Right renal pelvis (tissue), 4 donors: Measurements from ENCODE around the gene DYNC2H1. TPM values are rescaled to one million over a fixed set of nuclear protein-coding genes. Genes with fewer than 3 reads are reported as not detected.
A peak's percentile ranks its signal among the peaks of the same experiment; 100 is the strongest.

ENCODE experiments used
- DNase-seq, 4 donors: peaks; one replicate each; pipeline ENCODE4 v3.0.0-alpha.2; 2013; ENCODE audit warnings: low read depth in 4 of 4, low spot score in 3 of 4, missing footprints in 1 of 4
- polyA plus RNA-seq, 4 donors: library from polyadenylated mRNA; unstranded; fragments of 120-200 nt; gene quantifications; one replicate each; pipeline ENCODE4 v1.2.1, GENCODE V29; 2013; ENCODE audit not compliant: insufficient read length in 4 of 4

DYNC2H1 gene
- polyA plus RNA-seq, 4 donors: 37.9 to 42.5 (median 40.8) TPM

DNA sequence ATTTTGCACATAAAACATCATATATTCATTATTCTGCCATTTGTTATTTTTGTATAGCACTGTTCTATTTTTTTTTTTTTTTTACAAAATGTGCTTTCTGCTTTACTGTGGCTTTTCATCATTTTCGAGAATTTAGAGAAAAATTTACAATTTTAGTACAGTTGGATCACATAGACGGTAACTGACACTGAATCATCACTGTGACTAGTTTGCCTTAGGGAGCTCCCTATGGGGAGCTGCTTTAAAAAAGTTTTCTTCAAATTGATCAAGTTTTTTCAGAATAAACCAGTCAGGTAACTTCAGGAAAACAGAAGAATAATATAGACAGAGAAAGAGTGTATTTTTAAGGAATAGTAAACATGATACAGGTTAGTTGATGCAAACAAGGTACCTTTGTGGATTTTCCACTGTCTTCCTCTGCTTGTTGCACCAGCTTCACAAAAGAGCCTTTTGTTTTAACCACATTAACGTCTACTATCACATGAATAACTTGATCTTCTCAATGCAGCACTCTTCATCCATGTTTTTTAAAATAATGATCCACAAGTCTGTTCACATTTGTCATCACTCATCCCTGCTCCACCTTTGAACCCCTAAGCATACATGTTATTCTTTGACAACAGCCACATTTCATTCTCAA is 327.0 kb downstream of the DYNC2H1 start:
- DNase-seq: no peak

DNA sequence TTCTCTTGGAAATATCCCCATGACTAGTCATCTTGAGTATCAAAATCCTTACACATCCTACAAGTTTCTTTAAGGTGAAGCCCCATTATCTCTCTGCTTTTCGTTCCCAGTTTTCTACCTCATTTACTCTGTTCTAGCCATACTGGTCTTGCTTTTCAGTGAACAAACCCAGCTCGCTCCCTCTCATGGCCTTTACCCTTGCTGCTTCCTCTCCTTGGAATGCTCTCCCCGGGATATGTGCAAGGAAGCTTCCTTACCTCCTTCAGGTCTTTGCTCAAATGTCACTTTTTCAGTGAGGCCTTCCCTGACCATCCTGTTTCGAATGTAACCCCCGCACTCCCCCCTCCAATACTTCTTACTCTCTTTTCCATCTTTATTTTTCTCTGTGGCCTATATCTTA is 331.8 kb downstream of the DYNC2H1 start:
- no peak for DNase-seq

DNA sequence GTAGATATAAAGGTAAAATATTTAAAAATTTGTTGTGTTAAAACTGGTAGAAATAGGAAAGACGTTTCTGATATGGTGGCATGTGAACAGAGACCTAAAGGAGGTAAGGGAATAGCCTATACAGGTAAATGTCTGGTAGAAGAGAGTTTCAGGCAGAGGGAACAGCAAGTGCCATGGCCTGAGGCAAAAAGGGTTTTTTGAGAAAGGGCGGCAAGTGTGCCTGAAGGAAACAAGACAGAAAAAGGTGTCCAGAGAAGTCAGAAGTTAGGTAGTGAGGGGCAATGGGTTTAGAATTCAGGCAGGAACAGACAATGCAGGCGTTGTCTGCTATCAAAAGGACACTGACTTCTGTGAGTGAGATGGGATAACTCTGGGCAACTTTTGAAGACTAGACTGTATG is 339.7 kb downstream of the DYNC2H1 start:
- no peak for DNase-seq

DNA sequence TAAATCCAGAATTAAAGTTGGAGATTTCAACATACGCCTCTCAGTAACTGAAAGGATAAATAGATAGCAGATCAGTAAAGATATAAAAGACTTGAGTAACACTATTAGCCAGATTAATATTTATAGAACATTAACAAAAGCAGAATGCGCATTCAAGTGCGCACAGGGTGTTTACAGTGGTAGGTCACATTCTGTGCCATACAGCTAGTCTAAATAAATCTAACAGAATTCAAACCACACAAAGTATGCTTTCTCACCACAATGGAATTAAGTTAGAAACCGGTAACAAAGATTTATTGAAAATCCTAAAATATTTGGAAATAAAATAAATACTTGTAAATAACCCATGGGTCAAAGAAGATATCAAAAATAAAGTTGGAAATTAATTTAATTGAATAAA is 341.0 kb downstream of the DYNC2H1 start:
- DNase-seq: no peak

DNA sequence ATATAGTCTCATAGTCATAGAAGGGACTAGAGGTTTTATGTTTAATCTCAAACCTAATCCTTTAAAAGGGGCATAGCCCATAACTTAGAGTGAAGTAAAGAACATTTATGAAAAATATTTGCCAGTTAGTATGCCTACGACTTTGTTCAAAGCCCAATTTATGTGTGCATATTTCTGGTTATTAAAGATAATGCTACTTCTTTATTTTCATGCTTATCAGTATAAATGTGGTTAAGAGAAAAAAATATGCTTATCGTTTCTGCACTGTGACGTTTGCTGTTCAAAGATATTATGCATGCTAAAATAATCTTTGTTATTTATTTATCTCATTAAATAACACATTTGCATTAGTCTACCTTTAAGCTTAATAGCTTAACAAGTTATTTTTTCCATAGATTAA is 343.9 kb downstream of the DYNC2H1 start:
- DNase-seq: no peak

DNA sequence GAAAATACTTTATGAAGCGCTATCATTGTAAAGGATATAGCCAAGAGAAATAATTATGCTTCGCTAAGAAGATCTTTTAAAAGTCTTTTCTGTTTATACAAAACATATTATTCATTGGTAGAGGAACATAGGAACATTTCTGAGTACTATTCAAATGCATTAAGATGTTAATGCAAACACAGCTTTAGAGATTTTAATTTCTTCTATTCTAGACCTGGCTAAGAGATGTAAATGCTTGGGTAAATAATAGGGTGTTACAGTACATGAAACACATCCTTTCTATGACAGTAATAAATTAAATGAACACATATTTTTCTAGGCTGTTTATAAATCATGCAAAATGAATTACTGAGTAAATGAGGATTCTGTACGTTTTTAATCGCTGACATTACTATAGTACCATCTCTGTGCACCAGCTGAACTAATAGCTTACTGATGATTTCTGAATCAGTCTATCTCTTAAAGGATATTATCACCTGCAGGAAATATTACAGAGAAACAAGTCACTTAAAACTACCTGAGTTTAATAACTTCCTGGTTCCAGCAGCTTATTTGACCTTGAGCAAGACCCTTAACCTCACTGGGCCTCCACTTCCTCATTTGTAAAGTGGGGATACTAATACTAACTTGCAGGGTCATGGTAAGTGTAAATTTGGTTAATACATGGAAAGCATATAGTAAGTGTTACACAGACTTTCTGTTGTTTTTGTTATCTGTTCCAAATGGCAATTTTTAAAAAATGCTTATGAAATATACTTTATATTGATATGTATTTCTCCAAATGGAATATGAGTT is 344.9 kb downstream of the DYNC2H1 start:
- DNase-seq: no peak

DNA sequence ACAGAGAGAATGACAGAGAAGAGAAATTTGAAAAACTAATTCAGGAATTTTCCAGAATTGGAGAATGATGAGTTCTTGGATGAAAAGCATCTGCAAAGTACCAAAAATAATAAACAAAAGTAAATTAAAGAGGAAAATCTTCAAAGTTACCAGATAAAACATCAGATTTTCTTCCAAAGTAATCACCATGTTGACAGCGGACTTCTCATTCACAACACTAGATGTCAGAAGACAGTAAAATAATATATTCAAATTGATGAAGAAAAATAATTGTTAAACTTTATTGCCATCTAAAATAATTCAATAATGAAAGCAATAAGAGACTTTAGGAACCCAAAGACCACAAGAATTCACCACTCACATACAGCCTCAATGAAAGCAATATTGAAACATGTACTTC is 355.2 kb downstream of the DYNC2H1 start:
- no peak for DNase-seq

DNA sequence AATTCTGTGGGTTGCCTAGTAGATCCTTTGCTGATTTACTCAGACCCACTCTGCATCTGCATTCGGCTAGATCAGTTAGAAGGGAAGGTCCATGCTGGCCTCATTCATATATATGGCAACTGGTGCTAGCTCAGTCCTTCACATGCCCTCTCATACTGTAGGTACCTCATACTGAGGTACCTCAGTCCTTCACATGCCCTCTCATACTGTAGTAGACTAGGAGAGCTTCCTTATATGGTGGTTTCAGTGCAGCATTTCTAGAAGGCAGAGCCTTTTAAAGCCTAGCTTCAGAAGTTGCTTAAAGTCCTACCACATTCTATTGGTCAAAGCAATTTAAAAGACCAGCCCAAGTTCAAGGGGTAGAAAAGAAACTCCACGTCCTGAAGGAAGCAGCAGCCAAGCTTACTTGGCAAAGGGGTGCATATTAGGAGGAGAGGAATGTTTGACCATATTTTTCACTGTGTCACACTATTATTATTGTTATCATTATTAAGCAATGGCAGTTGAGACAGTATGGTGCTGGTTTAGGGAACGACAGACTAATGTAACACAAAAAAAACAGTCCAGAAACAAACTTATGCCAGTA is 356.4 kb downstream of the DYNC2H1 start:
- DNase-seq: no peak

DNA sequence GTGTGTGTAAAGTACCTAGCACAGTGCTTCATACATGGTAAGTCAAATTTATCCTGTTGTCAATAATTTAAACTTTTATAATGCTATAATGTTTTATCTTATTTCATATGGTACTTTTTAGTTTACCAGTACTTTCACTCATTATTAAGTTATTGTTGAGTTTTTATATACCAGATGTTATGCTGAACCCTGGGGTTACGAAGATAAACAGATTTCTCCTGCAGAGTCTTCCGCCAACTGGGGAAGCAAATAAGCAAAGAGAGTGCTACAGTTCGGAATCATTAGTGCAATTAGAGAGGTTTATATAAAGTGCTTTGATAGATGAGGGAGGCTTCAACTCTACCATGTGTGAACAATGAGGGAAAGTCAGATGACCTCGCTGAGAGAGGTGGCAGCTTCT is 362.3 kb downstream of the DYNC2H1 start:
- no peak for DNase-seq

DNA sequence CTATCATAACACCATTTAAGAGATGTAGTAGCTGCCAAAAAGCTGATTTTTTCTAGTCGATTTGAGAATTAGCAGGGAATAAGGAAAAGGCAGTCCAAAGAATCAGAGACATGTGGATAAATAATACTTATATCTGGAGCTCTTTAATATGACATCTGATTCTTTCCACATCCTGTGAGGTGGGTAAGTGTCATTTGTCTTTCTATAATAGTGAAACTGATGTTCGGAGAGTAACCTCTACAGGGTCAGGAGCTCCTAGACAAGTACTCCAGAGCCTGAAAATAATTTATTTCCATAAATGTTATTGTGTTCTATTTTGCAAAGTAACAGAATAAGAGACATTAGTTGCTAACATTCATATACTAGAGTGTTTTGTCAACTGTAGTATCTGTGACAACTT is 367.6 kb downstream of the DYNC2H1 start:
- DNase-seq: no peak

DNA sequence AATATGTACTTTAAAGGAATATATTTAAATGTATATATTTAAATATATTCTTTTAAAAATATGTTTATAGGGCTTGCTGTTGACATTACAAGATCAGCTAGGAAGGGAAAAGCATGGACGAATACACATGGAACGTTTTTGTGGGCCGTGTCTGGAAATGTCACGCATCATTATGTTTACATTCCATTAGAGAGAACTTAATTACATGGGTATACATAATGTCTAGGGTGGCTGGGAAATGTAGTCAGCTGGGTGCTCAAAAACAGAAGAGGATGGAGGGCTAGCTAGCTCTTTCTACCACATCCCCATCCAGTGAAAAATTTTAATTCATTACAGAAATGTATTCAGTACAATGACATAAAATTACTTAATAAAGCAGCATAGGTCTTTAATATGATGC is 371.2 kb downstream of the DYNC2H1 start:
- DNase-seq: peak in 2 of 4 donors; percentile 6 to 13

DNA sequence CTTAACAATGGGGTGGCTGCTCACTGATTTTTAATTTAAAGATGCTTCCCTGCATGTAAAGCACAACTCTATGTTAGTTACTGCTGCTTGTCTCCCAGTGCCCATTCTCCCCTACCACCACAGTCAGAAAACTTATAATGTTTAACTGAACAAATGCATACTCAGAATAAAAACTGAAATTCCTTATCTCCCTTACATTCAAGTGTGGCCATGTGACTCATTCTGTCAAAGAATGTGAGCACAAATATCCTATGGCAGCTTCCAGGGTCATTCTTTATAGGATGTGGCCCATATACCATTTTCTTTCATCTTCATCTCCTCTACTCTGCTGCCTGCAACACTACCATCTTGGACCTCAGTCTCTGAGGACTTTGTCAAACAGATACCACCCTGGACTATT is 374.8 kb downstream of the DYNC2H1 start:
- no peak for DNase-seq

DNA sequence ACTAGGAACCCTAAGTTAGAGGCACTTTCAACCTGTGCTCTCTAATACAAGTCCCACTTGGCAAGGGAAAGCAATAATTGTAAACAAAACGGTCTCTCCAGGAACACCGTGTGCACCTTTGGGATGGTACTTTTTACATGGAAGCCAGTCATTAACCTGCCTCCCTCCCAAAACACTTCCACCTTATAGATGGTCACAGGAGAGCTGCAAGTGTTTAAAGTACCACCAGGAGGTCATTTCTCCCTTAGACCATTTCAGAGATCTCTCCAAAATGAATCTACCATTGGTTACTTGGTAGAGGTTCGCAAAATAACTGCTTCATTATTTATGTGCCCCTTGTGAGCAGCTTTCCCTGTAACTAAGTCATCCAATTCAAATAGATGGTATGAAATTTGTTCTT is 375.3 kb downstream of the DYNC2H1 start:
- no peak for DNase-seq

DNA sequence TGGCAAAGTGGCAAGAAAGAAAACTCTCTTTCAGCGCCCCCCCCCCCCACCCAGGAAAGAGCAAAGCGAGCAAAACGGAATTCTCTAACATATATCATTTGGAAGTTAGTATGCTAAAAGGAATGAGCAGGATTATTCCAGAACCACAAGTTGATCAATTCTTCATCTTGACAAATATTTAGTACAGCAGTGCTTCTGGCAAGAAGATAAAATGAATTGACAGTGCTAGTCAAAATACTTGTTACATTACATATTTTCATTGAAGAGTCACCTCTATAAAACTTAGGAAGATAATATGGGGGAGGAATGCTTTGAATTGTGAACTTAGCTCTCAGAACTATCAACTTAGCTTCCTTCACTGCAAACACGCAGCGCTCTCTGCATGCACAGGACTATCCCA is 377.4 kb downstream of the DYNC2H1 start:
- DNase-seq: no peak

DNA sequence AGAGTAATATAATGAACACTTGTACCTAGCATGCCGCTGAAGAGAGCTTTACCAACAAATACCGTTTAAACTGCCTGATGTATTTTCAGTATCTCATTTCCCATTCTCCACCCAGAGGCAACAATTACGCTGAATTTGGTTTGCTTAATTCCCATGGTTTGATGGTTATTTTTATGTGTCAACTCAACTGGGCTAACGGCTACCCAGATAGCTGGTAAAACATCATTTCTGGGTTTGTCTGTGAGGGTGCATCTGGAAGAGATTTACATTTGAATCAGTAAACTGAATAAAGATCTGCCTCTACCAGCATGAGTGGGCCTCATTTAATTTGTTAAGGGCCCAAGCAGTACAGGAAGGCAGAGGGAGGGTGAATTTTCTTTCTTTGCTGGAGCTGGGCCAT is 377.9 kb downstream of the DYNC2H1 start:
- no peak for DNase-seq

DNA sequence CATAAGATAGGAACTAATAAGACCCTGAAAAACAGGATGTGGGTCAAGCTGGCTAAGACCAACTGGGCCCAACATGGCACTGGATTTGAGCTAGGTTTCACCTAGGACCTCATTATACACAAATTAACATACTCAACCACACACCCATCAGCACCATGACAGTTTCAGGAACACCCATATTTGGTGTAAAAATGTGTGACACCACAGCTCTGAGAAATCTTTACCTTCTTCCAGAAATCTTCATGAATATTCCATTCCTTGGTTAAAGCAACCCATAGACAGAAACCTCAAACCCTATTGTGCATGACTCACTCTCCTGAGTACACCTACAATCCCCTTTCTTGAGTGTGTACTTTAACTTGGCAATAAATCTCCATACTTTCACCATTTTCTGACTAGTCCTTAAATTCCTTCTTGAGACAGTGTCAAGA is 378.8 kb downstream of the DYNC2H1 start:
- DNase-seq: no peak

DNA sequence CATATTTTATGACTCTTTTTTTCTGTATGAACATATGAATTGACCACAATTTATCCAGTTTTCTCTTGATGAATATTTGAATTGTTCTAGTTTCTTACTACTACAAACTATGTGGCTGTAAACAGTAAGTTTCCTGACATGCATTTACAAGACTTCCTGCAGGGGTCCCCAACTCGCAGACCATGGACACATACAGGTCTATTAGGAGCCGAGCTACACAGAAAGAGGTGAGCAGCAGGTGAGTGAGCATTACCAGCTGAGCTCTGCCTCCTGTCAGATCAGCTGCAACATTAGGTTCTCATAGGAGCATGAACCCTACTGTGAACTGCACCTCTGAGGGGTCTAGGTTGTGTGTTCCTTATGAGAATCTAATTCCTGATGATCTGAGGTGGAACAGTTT is 379.4 kb downstream of the DYNC2H1 start:
- no peak for DNase-seq

DNA sequence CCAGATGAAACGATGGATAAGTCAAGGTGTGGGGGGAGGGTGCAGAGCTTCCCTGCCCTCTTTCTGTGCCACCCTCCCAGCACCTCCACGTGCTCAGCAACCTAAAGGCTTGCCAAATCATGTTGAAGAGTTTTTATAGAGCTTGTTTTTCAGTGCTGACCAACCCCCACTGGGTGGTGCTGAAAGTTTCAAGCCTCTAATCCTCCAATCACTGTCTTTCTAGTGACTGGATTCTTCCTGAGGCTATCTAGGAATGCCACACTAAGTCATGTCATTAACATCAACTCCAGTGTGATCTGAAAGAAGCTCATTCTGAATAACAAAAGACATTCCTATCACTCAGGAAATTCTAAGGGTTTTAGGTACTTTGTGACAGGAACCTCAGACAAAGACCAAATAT is 382.6 kb downstream of the DYNC2H1 start:
- no peak for DNase-seq

DNA sequence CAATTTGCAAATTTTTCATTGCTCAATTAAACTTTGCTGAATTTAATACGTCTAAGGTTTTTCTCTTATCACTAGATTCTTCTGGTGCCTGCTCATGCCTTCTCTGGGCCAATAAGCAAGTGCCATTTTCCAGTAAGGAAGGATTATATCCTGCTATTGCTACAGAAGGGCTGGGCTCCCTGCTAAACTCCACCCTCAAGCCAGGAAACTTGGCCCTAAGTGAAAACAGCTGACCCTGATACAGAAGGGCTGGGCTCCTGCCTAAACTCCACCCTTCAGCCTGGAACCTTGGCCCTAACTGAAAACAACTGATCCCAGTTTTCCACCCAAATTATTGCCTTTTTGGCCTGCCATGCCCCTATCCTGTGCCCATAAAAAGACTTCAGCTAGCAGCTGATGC is 385.3 kb downstream of the DYNC2H1 start:
- DNase-seq: no peak

DNA sequence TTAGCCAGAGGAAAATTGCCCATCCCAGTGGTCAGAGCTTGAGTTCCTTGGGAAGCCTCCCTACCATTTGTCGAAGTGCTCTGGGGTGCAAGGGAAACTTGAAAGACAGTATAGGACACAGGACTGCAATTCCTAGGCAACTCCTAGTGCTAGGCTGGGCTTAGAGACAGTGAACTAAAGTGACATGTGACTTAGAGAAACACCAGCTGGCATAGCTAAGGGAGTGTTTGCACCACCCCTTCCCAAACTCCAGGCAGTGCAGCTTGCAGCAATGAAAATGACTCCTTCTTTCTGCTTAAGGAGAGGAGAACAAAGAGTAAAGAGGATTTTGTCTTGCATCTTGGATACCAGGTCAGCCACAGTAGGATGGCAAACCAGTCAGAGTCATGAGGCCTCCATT is 388.0 kb downstream of the DYNC2H1 start:
- DNase-seq: no peak

DNA sequence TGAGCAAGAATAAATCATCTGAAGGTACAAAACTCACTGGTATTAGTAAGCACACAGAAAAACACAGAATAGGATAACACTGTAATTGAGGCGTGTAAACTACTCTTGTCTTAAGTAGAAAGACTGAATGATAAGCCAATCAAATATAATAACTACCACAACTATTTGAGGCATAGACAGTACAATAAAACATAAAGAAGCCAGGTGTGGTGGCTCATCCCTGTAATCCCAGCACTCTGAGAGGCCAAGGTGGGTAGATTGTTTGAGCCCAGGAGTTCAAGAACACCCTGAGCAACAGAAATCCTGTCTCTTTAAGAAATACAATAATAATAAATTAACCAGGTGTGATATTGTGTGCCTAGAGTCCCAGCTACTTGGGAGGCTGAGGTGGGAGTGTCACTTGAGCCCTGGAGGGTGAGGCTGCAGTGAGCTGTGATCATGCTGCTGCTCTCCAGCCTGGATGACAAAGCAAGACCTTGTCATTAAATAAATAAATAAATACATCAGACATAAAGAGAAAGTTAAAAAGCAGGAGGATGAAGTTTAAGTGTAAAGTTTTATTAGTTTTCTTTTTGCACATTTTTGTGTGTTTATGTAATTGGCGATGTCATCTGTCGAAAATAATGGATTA is 390.6 kb downstream of the DYNC2H1 start:
- DNase-seq: no peak

DNA sequence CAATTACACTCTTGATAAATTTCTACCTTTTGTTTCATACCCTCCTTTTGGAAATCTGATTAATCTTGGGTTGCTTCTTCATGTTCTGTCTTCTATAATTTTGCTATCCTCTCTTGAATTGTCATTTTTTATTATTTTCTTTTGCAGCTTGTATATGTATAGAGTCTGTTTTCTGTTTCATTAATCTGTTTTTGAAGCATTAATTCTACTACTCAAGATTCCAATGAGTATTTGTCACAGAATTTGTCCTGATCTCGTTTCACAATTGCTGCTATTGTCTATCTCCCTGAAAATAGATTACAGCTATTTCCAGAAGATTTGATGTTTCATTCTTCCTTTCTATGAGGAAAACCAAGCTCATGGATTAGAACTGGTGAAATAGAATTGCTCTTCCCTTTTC is 406.1 kb downstream of the DYNC2H1 start:
- no peak for DNase-seq
